GM21825 (cell line): ENCODE results near the gene SLC17A6.

Experiments
- ATAC-seq: cut with Tn5 transposase; IDR thresholded peaks from one replicate; pipeline ENCODE4 v1.9.1; 2021; ENCODE audit warnings: mild to moderate bottlenecking, moderate library complexity; ENCODE audit not compliant: unreplicated experiment

Gene SLC17A6

GRCh38 chr11:22337596-22338485 lies at the start of gene SLC17A6:
Gene SLC17A6 (plus strand): TSS chr11:22338381. CDS start chr11:22338534, 153 bp downstream.
- ATAC-seq, result no peak

GRCh38 chr11:22302368-22302767 lies 35.8 kb upstream of the SLC17A6 start:
- ATAC-seq, result no peak

- ATAC-seq, result peak; percentile 61
These were observed 33.7 kb upstream of the SLC17A6 start for GRCh38 chr11:22304337-22304961.

GRCh38 chr11:22317656-22318055 lies 20.5 kb upstream of the SLC17A6 start:
- no peak for ATAC-seq

GRCh38 chr11:22331771-22332170 lies 6.4 kb upstream of the SLC17A6 start:
- no peak for ATAC-seq

- no peak for ATAC-seq
These were observed 1.6 kb upstream of the SLC17A6 start for GRCh38 chr11:22336587-22336986.

- no peak for ATAC-seq
These were observed 1.4 kb downstream of the SLC17A6 start for GRCh38 chr11:22339611-22340010.

GRCh38 chr11:22340235-22340634 lies 2.1 kb downstream of the SLC17A6 start:
- ATAC-seq, result no peak

GRCh38 chr11:22340701-22341587 lies 2.8 kb downstream of the SLC17A6 start:
- ATAC-seq, result no peak

GRCh38 chr11:22341588-22341931 lies 3.4 kb downstream of the SLC17A6 start:
- no peak for ATAC-seq

- no peak for ATAC-seq
These were observed 4.2 kb downstream of the SLC17A6 start for GRCh38 chr11:22342211-22343031.

GRCh38 chr11:22343032-22343324 lies 4.8 kb downstream of the SLC17A6 start:
- no peak for ATAC-seq

- ATAC-seq, result no peak
These were observed 5.3 kb downstream of the SLC17A6 start for GRCh38 chr11:22343371-22344032.

- no peak for ATAC-seq
These were observed 5.9 kb downstream of the SLC17A6 start for GRCh38 chr11:22344081-22344480.

GRCh38 chr11:22346282-22346681 lies 8.1 kb downstream of the SLC17A6 start:
- ATAC-seq, result no peak

GRCh38 chr11:22347857-22348487 lies 9.8 kb downstream of the SLC17A6 start:
- ATAC-seq, result no peak

GRCh38 chr11:22349491-22349890 lies 11.3 kb downstream of the SLC17A6 start:
- ATAC-seq, result no peak

GRCh38 chr11:22359295-22359694 lies 21.1 kb downstream of the SLC17A6 start:
- no peak for ATAC-seq

GRCh38 chr11:22371160-22371559 lies 33.0 kb downstream of the SLC17A6 start:
- no peak for ATAC-seq

- ATAC-seq, result no peak
These were observed 48.9 kb downstream of the SLC17A6 start for GRCh38 chr11:22387126-22387525.
